SU-DHL-6 (cell line): ENCODE measurements around the gene PDE9A.

Experiments used
- H2AFZ ChIP-seq: fragments of 200-600 bp; sonication (generic); 2 replicates; pipeline ENCODE4 v1.6.1; 2014; ENCODE audit warnings: low read depth, mild to moderate bottlenecking, moderate library complexity, mixed read lengths, antibody characterized with exemption, low read length; ENCODE audit not compliant: severe bottlenecking
- H3F3A ChIP-seq: fragments of 200-600 bp; shearing (Covaris generic); 2 replicates; pipeline ENCODE4 v1.6.0; 2016; ENCODE audit warnings: antibody characterized with exemption, mild to moderate bottlenecking; ENCODE audit not compliant: insufficient read depth
- H3K27ac ChIP-seq: fragments of 200-600 bp; sonication (generic); 2 replicates; pipeline ENCODE4 v1.5.1; 2016; ENCODE audit warnings: low read depth, mild to moderate bottlenecking, low read length, moderate library complexity, mixed read lengths
- H3K27me3 ChIP-seq: fragments of 200-600 bp; sonication (generic), shearing (Covaris generic); 2 replicates; pipeline ENCODE4 v1.6.0; 2014; ENCODE audit warnings: mild to moderate bottlenecking, low read length
- H3K36me3 ChIP-seq: fragments of 200-600 bp; sonication (generic); 2 replicates; pipeline ENCODE4 v1.6.1; 2014; ENCODE audit warnings: mild to moderate bottlenecking, low read length, mixed read lengths
- H3K4me2 ChIP-seq: fragments of 300-600, 200-600 bp; shearing (Covaris generic), sonication (generic); 2 replicates; pipeline ENCODE4 v1.6.0; 2014; ENCODE audit warnings: low read length, low read depth, mild to moderate bottlenecking; ENCODE audit not compliant: poor library complexity, severe bottlenecking
- H3K4me3 ChIP-seq: fragments of 200-600 bp; sonication (generic); 2 replicates; pipeline ENCODE4 v1.5.1; 2014; ENCODE audit warnings: antibody characterized with exemption, low read length, mild to moderate bottlenecking, mixed read lengths; ENCODE audit not compliant: insufficient read depth, poor library complexity, severe bottlenecking
- H3K79me2 ChIP-seq: fragments of 200-600 bp; sonication (generic); 2 replicates; pipeline ENCODE4 v1.6.1; 2014; ENCODE audit warnings: mild to moderate bottlenecking, low read length, moderate library complexity; ENCODE audit not compliant: insufficient read depth
- H3K9ac ChIP-seq: fragments of 200-600 bp; sonication (generic); 2 replicates; pipeline ENCODE4 v1.7.0; 2014; ENCODE audit warnings: mild to moderate bottlenecking, low read length
- H3K9me2 ChIP-seq: fragments of 200-600 bp; sonication (generic); replicated peaks from 2 replicates; pipeline ENCODE4 v1.6.1; 2014; ENCODE audit warnings: low read length; ENCODE audit not compliant: insufficient read depth
- H3K9me3 ChIP-seq: fragments of 200-600 bp; sonication (generic); 2 replicates; pipeline ENCODE4 v1.6.1; 2014; ENCODE audit warnings: low read length, mixed read lengths; ENCODE audit not compliant: insufficient read depth
- H4K20me1 ChIP-seq: fragments of 200-600 bp; sonication (generic); 2 replicates; pipeline ENCODE4 v1.6.1; 2014; ENCODE audit warnings: low read depth, mild to moderate bottlenecking, antibody characterized with exemption, low read length, moderate library complexity, mixed read lengths
- EZH2phosphoT487 ChIP-seq: fragments of 200-600 bp; sonication (generic), shearing (Covaris generic); conservative IDR thresholded peaks from 2 replicates; pipeline ENCODE4 v1.6.1; 2018; ENCODE audit warnings: mild to moderate bottlenecking, antibody characterized with exemption, low read length, moderate library complexity, mixed read lengths
- TF ChIP-seq, protein P1 (sequence below): fragments of 200-600 bp; sonication (generic); IDR thresholded peaks from one replicate; pipeline ENCODE4 v1.5.1; 2017; ENCODE audit warnings: antibody characterized with exemption, mild to moderate bottlenecking, low read length, moderate library complexity; ENCODE audit not compliant: insufficient read depth, poor library complexity, severe bottlenecking

Gene PDE9A

DNA sequence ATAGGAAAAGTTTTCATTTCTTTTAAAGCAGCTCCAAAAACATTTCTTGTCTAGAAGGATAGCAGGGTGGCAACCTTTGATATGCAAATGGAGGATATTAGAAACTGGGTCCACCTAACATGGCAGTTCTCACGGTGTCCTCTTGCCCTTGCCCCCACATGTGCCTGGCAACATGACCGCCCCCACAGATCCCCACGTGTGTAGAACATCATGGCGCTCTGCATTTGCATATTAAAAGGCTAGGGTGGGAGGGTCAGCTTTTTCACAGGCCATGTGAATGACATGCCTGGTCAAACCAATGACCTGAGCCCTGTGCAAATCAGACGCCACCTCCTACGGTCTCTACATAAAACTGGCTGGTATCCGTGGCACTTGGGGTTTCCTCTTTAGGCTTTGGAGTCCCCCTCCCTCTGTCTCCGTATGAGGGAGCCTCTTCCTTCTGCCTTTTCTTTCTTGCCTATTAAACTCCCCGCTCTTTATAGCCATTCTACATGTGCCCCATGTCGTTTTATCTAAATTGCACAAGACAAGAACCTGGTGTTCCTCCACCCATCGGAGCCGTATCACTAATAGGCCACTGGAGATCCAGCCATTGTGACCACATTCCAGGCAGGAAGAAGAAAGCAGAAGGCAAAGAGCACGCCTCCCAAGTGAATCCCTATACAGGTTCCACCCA is 154.7 kb downstream of the PDE9A start:
- TF ChIP-seq, protein P1, sequence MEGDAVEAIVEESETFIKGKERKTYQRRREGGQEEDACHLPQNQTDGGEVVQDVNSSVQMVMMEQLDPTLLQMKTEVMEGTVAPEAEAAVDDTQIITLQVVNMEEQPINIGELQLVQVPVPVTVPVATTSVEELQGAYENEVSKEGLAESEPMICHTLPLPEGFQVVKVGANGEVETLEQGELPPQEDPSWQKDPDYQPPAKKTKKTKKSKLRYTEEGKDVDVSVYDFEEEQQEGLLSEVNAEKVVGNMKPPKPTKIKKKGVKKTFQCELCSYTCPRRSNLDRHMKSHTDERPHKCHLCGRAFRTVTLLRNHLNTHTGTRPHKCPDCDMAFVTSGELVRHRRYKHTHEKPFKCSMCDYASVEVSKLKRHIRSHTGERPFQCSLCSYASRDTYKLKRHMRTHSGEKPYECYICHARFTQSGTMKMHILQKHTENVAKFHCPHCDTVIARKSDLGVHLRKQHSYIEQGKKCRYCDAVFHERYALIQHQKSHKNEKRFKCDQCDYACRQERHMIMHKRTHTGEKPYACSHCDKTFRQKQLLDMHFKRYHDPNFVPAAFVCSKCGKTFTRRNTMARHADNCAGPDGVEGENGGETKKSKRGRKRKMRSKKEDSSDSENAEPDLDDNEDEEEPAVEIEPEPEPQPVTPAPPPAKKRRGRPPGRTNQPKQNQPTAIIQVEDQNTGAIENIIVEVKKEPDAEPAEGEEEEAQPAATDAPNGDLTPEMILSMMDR: no peak
- no peak for TF ChIP-seq EZH2phosphoT487
- Histone ChIP-seq H3K9ac (no peak overlapping the region), H3K27ac (no peak overlapping the region), H3F3A (no peaks in the 10 kb centered on the region), H3K4me2 (no peak overlapping the region), H3K9me3 (no peaks in the 10 kb centered on the region), H3K79me2 (no peaks in the 10 kb centered on the region), H3K27me3 (no peaks in the 10 kb centered on the region), H2AFZ (no peak overlapping the region), H3K9me2 (no peaks in the 10 kb centered on the region), H4K20me1 (no peaks in the 10 kb centered on the region), H3K4me3 (no peak overlapping the region), H3K36me3 (no peaks in the 10 kb centered on the region)

DNA sequence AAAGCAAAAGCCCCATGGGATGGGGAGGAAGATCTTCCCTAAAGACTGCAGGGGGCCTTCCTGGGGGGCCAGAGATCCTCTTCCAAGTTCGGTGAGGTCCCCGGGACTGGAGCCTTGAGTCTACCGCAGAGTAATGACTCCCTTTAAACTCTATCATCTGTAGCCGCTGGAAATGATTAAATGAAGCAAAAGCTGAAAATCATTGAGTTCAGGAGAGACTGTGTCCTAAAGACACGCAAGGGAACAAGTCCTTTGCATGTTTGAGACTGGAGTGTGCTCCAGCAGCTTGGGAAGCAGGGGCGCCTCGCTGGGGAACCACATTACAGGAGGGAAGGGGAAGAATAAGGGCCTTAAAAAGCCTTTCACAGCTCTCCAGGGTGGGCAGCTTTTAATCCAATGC is 155.8 kb downstream of the PDE9A start:
- H3K36me3 ChIP-seq: no peaks in the 10 kb centered on the region
- H3F3A ChIP-seq: no peaks in the 10 kb centered on the region
- no peaks in the 10 kb centered on the region for H4K20me1 ChIP-seq
- H2AFZ ChIP-seq: no peak overlapping the region
- H3K9me3 ChIP-seq: no peaks in the 10 kb centered on the region
- no peak overlapping the region for H3K9ac ChIP-seq
- no peak overlapping the region for H3K4me3 ChIP-seq
- no peak overlapping the region for H3K4me2 ChIP-seq
- no peaks in the 10 kb centered on the region for H3K27me3 ChIP-seq
- no peaks in the 10 kb centered on the region for H3K79me2 ChIP-seq
- TF ChIP-seq, protein P1: no peak
- TF ChIP-seq EZH2phosphoT487: no peak
- H3K9me2 ChIP-seq: no peaks in the 10 kb centered on the region
- no peak overlapping the region for H3K27ac ChIP-seq

DNA sequence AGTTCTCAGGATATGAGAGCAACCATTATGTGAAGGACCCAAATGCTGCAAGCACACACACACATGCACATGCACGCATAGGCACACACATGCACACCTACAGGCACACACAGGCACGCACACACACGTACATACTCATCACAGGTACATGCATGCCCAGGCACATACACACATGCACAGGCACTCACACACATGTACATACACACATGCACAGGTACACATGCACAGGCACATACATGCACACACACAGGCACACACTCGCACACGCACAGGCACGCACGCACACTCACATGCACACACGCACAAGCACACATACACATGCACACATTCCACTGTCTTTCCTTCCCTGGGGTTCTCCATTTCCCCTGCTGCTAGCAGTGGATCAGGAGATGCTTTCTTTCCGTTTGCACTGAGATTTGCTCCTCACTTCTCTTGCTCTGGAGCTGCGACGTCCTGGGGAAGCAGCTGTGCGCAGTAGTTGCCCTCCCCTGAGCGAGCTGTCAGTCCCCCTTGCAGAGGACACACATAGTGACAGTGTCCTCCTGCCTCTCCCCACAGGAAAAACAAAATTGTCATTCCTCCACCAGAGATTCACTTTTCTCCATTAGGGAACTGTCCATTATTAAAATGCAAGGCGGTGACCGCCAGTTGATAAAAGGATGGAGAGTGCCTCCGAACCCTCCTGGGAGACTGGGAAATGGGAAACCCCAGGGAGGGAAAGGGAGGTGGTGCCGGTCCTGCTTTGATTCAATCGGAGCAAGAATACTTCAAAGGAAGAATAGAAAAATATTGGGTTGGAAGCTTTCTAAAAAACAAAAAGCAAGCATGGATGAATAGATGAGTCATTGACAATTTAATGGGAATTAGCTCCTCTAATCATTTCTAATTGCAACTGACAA is 156.4 kb downstream of the PDE9A start:
- no peak overlapping the region for H3K27ac ChIP-seq
- no peaks in the 10 kb centered on the region for H3K27me3 ChIP-seq
- no peaks in the 10 kb centered on the region for H3K9me2 ChIP-seq
- H4K20me1 ChIP-seq: no peaks in the 10 kb centered on the region
- H3K4me2 ChIP-seq: no peak overlapping the region
- H3F3A ChIP-seq: no peaks in the 10 kb centered on the region
- no peak overlapping the region for H3K4me3 ChIP-seq
- no peak overlapping the region for H2AFZ ChIP-seq
- H3K9me3 ChIP-seq: 0 out of 2 replicates have a peak, but pooled peaks cover under 1% of the 10 kb centered on the region
- TF ChIP-seq EZH2phosphoT487: no peak
- TF ChIP-seq, protein P1: no peak
- no peaks in the 10 kb centered on the region for H3K36me3 ChIP-seq
- no peak overlapping the region for H3K9ac ChIP-seq
- no peaks in the 10 kb centered on the region for H3K79me2 ChIP-seq
